Hematopoietic multipotent progenitor cell treated with erythropoietin and hydrocortisone succinate and interleukin-3 and kit ligand, for 4 days (in vitro differentiated cells): Measurements from ENCODE around the gene CCDC180.
"Not testable (repeated sequence)": the region's sequence is repeated elsewhere in the genome, so short reads cannot be mapped to it uniquely, and the experiment has no call there.

Experiments
- DNase-seq: peaks from one replicate; pipeline ENCODE4 v3.0.0-alpha.2; 2015

CCDC180 gene

DNA sequence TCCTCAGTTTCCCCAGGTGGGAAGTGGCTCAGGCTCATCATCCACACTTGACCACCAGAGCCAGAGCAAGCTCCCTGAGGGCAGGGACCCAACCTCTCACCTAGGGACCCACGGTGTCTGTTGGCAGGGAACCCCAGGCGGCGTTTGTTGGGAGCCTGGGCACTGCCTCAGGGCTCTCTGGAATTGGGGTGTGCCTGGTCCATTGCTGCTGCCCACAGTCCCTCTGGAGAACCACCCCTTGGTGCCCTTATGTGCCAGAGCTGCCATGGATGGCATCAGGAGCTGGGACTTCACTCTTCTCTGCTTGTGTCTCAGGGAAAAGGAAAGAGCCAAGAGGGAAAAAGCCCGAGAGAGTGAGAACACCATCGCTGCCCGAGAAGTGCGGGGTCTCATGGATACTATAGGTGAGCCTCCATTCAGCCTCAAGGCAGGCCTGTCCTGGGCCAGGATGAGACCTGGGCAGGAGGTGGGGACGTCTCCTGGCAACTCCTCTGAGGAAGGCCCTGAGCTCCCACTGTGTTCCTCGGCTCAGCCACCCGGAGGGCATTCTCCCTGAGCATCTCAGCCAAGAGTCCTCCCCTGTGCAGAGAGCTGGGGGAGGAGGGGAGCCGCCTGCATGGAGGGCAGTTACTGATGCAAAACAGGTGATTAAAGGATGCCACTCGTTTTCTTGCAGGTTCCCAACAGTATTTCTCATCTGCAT is 4.5 kb downstream of the CCDC180 start:
- DNase-seq = no peak

DNA sequence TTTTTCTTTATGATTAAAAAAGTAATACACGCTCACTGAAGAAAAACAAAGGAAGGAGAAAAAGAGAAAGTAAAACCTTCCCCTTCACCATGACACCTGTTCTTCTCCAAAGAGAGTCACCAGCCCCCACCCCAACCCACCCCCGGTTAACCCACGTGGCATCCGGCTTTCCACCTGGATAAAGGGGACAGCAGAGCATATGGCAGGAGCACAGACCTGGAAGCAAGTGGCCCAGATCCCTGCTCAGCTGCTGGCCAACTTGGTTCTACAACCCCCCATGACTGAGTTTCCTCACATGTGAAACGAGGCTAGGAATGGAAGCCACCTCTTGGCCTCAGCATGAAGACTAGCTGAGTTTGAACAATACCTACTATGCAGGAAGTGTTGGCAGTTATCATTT is 5.1 kb downstream of the CCDC180 start:
- DNase-seq = no peak

DNA sequence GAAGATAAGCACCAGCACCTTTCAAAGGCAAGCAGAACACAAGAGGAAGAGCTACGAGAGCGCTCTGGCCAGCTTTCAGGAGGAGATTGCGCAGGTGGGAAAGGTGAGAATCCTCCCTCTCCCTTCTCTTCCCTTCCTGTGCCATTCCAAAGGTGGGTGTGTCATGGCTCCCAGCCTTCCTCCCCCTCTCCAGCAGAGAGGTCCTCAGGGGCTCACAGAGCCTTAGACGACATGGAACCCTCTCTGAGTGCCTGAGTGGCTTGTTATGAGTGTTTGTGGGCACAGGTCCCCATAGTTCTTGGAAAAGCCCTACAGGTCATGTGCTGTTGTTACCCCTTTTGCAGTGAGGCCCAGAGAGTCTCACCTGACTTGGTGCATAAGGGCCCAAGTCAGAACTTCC is 5.8 kb downstream of the CCDC180 start:
- DNase-seq = no peak

DNA sequence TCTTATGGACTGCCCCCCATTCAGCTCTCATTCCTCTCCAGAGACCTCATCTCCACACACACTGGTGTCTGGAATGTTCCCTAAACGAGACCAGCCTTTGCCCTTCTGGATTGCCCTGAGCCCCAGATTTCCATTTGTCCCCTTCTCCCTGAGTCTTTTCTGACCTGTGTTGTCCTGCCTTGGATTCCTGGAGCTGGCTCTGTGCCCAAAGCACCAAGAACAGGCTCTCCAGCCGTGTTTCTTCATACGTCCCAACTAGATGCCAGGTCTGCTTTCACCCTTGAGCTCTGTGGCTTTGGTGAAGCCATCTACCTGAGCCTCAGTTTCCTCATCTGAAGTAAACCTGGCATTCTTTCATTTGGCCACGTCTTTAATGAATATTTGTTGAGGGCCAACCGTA is 6.3 kb downstream of the CCDC180 start:
- no peak for DNase-seq

DNA sequence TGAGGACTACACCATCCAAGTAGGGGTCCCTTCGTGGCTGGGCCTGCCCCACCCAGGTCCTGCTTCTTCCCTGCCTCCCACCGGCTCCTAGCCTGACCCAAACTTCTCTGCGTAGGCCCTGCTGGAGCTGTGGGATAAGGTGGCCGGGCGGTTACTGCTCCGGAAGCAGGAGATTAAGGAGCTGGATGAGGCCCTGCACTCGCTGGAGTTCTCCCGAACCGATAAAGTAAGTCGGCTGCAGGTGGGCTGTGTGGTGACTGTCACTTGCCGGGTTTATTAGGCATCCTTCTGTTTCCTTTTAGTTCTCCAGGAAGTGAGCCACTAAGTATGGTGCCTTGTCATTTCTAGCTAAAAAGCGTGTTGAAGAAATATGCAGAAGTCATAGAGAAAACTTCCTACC is 7.0 kb downstream of the CCDC180 start:
- DNase-seq = no peak

DNA sequence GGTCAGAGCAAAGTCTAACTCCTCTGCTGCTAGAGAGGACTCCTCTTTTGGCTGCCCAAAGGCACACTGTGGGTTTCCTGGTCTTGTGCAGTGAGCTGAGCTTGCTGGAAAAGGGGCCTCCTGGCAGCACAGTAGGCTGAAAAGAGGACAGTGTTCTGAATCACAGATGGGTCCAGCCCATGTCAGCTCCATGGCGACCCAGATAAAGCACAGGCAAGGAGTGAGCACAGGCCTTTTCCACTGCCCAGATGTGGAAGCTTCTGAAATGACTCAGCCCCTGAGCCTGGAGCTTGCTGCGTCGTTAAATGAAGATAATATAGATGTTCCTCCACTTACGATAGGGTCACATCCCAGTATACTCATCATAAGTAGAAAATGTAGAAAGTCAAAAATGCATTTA is 8.1 kb downstream of the CCDC180 start:
- no peak for DNase-seq

DNA sequence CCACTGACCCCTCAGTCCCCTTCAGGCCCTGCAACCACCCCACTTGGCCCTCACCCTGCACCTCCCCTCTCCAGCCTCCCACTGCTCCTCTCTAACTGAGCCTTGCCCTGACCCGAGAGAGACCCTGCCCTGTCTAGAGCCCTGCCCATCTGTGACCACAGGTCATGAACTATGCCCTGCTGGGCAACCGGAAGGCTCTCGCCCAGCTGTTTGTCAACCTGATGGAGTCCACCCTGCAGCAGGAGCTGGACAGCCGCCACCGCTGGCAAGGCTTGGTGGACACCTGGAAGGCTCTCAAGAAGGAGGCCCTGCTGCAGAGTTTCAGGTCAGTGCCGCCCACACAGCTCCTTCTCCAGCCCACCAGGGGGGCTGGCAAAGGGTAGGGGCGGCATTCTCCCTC is 9.4 kb downstream of the CCDC180 start:
- DNase-seq = no peak

DNA sequence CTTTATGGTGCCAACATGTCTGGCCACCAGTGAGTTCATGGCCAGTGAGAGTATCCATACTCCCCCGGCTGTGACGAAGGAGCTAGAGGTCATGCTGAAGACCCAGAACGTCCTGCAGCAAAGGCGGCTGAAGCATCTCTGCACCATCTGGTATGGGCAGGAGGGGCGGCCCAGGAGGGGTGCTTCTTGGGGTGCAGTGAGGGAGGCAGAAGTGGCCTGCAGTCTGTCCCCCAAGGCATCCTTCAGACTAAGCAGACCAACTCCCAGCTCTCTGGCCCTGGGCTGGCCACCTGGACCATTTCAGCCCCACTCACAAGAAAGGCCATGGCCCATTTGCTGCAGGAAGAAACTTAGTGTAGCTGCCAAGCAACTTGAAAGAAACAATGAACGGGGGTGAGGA is 11.0 kb downstream of the CCDC180 start:
- DNase-seq = no peak

DNA sequence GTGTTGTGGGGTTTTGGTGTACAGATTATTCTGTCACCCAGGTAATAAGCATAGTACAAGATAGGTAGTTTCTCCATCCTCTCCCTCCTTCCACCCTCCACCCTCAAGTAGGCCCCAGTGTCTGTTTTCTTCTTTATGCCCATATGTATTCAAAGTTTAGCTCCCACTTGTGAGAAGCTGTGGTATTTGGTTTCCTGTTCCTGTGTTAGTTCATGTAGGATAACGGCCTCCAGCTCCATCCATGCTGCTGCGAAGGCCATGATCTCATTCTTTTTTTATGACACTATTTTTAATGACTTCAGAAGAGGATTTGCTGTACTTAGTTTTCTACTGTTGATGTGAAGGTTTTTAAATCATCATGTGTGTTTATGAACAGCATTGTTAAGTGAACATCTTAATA is 11.9 kb downstream of the CCDC180 start:
- DNase-seq = peak; percentile 56

DNA sequence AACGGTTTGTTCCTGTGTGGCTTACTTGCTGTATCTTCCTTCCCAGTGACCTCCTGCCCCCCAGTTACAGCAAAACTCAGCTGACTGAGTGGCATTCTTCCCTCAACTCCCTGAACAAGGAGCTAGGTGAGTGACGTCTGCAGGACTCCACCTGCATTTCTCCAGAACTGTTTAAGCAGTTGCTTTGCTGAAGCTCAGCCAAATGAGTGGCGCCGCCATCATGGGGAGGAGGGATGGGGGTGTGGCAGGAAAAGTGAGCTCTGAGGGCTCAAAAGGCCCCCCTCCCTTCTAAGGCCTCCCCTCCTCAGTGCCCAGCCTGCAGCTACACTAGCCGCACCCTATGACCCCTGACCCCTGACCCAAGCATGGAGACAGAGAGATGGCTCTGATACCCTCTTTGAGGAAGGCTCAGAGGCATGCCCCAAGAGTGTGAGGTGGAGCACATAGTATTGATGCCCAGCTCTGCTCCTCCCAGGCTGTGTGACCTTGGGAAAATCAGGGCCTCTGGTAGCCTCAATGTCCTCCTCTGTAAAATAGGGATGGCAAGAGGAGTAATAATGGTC is 12.7 kb downstream of the CCDC180 start:
- no peak for DNase-seq

DNA sequence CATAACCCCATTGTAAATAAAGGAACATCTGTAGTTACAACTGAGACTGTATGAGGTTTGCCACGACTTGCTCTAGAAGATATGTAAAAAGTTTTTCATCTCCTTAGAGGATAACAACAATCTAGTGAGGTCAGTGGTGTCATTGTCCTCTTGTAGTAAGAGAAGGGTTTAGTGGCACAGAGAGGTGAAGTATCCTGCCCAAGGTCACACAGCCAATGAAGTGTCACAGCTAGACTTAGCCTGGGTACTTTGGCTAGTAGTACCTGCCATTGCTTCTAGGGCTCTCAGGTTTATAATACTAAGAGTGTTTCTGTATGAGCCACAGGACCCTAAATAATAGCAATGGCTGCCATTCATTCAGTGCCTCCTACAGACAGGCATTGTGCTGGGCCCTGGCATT is 13.8 kb downstream of the CCDC180 start:
- no peak for DNase-seq

DNA sequence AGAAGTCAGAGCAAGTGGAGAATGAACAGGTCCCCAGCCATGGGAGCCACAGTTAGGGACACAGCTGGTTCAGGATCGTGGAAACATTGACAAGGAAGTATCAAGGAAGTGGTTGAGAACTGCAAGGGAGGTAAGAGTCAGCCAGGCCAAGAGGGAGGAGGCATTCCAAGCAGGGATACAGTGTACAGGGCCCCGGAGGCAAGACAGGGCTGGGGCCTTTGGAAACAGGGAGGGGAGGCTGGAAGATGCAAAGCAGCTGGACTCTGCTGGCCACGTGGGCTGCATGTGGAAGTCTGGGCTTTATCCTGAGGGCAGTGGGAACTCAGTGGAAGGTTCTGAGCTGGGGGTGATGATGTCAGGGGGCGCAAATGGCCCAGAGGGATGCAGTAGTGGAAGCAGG is 14.2 kb downstream of the CCDC180 start:
- DNase-seq = no peak

DNA sequence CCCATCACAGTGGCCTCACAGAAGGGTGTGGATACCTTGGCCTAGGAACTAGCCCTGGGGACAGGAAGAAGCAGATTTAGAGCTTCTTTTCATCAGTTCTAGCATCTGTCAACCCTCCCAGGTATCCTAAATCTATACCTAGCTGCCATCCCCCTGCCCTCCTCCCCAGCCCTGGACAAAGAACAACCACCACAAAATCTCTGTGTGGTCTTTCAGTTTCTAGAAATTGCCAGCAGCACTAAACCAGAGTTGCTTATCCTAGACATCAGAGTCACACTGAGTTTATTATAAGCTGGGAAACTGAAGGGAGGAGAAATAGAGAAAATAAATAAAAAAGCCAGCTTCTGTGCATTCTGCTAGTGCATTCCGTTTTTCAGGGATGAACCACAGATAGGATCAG is 14.6 kb downstream of the CCDC180 start:
- no peak for DNase-seq

DNA sequence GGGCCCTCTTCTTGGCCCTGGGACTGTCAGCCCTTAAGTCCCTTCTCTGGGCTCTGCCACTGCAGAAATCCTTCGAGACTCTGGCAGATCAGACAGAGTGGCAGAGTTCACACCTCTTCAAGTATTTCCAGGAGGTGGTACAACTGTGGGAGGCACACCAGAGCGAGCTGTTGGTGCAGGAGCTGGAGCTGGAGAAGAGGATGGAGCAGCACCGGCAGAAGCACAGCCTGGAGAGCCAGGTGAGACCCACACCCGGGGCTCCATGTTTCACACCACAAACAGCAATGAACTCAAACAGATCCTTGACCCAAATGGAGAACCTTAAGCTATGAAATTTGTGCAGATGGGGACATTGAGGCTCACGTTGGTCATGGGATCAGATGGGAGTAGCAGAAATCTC is 17.5 kb downstream of the CCDC180 start:
- no peak for DNase-seq

DNA sequence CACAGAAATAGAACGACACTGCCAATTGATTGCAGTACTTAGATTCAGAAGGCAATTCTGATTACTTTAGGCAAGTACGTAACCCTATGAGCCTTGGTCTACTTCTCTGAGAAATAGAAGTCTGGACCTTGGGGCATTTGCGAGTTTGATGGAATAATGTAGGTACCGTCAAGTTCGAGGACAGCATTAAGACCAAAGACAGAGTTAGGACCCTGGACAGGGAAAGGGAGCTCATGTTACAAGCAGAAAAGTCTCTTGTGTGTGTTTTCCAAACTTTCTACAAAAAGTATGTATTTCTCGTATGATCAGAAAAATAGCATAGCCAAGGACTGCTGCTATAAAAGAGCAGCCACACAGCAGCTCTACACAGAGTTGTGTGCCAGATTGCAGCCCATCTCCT is 20.1 kb downstream of the CCDC180 start:
- no peak for DNase-seq

DNA sequence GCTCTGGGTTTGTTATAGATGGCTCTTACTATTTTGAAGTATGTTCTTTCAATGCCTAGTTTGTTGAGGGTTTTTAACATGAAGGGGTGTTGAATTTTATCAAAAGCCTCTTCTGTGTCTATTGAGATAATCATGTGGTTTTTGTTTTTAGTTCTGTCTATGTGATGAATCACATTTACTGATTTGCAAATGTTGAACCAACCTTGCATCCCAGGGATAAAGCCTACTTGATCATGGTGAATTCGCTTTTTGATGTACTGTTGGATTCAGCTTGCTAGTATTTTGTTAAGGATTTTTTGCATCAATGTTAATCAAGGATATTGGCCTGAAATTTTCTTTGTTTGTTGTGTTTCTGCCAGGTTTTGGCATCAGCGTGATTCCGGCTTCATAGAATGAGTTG is 25.5 kb downstream of the CCDC180 start:
- no peak for DNase-seq

DNA sequence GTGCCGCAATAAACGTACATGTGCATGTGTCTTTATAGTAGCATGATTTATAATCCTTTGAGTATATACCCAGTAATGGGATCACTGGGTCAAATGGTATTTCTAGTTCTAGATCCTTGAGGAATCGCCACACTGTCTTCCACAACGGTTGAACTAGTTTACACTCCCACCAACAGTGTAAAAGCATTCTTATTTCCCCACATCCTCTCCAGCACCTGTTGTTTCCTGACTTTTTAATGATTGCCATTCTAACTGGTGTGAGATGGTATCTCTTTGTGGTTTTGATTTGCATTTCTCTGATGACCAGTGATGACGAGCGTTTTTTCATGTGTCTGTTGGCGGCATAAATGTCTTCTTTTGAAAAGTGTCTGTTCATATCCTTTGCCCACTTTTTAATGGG is 28.2 kb downstream of the CCDC180 start:
- DNase-seq = not testable (repeated sequence)

DNA sequence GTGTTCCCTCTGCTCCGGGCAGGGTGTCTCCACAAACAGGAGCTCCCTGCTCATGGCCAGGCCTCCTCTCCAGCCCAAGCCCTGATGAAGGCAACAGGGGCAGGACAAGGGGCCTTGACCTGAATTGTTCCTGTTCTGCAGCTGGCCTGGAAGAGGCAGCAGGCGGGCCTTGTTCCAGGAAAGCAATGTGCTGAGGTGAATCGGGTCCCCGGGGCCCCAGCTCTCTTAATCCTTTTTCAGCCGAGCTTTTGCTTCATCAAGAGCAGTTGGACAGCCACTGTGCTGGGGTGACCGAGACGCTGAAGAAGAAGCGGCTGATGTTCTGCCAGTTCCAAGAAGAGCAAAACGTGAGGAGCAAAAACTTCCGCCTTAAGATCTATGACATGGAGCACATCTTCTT is 41.4 kb downstream of the CCDC180 start:
- DNase-seq = no peak

DNA sequence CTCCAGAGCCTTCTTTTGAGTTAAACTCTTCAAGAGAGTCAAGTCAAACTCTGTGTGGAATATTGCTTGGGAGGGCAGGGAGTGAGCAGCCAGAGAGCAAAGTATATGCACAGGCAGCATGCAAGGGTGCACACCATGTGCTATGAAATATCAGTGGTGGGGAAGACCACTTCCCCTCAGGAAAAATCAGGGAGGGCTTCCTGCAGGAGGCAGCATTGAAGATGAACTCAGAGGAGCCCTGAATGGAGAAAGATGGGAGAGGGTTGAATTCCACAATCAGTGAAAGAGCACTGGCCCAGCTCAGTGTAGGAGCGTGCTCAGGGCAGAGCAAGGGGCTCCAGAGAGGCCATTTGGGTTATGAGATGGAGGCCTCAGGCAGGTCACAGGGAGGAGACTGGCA is 41.9 kb downstream of the CCDC180 start:
- no peak for DNase-seq

DNA sequence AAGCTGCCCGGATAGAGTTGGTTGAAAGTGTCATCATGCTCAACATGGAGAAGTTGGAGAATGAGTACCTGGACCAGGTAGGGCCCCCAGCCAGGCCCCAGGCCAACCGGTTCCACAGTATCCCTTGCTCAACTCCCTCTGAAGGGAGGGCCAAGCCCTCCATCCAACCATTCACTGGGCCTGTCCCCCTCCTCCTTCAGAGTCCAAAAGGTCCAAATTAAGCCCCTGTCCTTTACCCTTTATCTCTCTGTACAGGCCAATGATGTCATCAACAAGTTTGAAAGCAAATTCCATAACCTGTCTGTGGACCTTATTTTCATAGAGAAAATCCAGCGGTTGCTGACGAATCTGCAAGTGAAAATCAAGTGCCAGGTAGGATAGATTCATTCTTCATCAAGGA is 47.2 kb downstream of the CCDC180 start:
- no peak for DNase-seq

DNA sequence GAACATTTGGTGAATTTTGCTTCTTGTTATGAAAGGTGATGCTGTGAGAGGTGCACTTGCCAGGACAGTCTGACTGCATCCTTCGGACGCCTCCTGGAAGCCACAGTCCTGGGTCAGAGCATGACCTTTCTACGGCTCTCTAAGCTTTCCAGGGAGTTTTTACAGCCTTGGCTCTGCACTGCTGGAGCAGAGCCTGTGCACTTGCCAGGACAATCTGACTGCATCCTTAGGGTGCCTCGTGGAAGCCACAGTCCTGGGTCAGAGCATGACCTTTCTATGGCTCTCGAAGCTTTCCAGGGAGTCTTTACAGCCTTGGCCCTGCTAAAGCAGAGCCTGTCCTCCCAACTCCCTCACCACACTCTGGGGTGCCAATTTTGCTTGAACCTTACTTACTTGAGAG is 49.6 kb downstream of the CCDC180 start:
- DNase-seq = no peak
